GM23248 (cell line): ENCODE results near the gene MSGN1. TPM values are rescaled to one million over a fixed set of nuclear protein-coding genes. Genes with fewer than 3 reads are reported as not detected.
"Not testable (repeated sequence)": the region's sequence is repeated elsewhere in the genome, so short reads cannot be mapped to it uniquely, and the experiment has no call there.

ENCODE experiments used
- DNase-seq: peaks from one replicate; pipeline ENCODE4 v3.0.0-alpha.2; 2015
- H2AFZ ChIP-seq: fragments of 200-600 bp; sonication (generic); 2 replicates; pipeline ENCODE4 v1.6.1; 2016; ENCODE audit warnings: antibody characterized with exemption
- H3F3A ChIP-seq: fragments of 200-600 bp; sonication (generic); 2 replicates; pipeline ENCODE4 v1.6.1; 2016; ENCODE audit warnings: mild to moderate bottlenecking, antibody characterized with exemption, mixed run types; ENCODE audit not compliant: insufficient read depth
- H3K27ac ChIP-seq: fragments of 200-600 bp; sonication (generic); 2 replicates; pipeline ENCODE4 v1.5.1; 2016; ENCODE audit warnings: mild to moderate bottlenecking
- H3K27me3 ChIP-seq: fragments of 200-600 bp; sonication (generic); replicated peaks from 2 replicates; pipeline ENCODE4 v1.6.1; 2016; ENCODE audit warnings: mild to moderate bottlenecking; ENCODE audit not compliant: insufficient read depth
- H3K36me3 ChIP-seq: fragments of 200-600 bp; sonication (generic); 2 replicates; pipeline ENCODE4 v1.6.1; 2016; ENCODE audit warnings: low read depth, mild to moderate bottlenecking
- H3K4me1 ChIP-seq: fragments of 200-600 bp; sonication (generic); 2 replicates; pipeline ENCODE4 v1.6.1; 2016; ENCODE audit warnings: mild to moderate bottlenecking; ENCODE audit not compliant: insufficient read depth
- H3K4me2 ChIP-seq: fragments of 200-600 bp; sonication (generic); one replicate; pipeline ENCODE4 v1.6.1; 2016; ENCODE audit warnings: mild to moderate bottlenecking; ENCODE audit not compliant: unreplicated experiment
- H3K4me3 ChIP-seq: fragments of 200-600 bp; sonication (generic); 2 replicates; pipeline ENCODE4 v1.5.1; 2016; ENCODE audit warnings: mild to moderate bottlenecking
- H3K79me2 ChIP-seq: fragments of 200-600 bp; sonication (generic); 2 replicates; pipeline ENCODE4 v1.6.1; 2016; ENCODE audit warnings: mild to moderate bottlenecking; ENCODE audit not compliant: insufficient read depth
- H3K9ac ChIP-seq: fragments of 200-600 bp; sonication (generic); 2 replicates; pipeline ENCODE4 v1.6.1; 2016; ENCODE audit warnings: mild to moderate bottlenecking
- H3K9me2 ChIP-seq: fragments of 200-600 bp; sonication (generic); 2 replicates; pipeline ENCODE4 v1.6.1; 2016; ENCODE audit warnings: mixed run types, mild to moderate bottlenecking, moderate library complexity; ENCODE audit not compliant: insufficient read depth
- H3K9me3 ChIP-seq: fragments of 200-600 bp; sonication (generic); one replicate; pipeline ENCODE4 v1.6.1; 2017; ENCODE audit warnings: low read depth
- H4K20me1 ChIP-seq: fragments of 200-600 bp; sonication (generic); 2 replicates; pipeline ENCODE4 v1.6.0; 2016; ENCODE audit not compliant: insufficient read depth
- EZH2 ChIP-seq: fragments of 200-600 bp; sonication (generic); IDR thresholded peaks from 2 replicates; pipeline ENCODE4 v1.6.1; 2018; ENCODE audit warnings: antibody characterized with exemption, mild to moderate bottlenecking; ENCODE audit not compliant: insufficient read depth, poor library complexity, severe bottlenecking
- EZH2phosphoT487 ChIP-seq: fragments of 200-600 bp; sonication (generic); IDR thresholded peaks from 2 replicates; pipeline ENCODE4 v1.6.1; 2018; ENCODE audit warnings: antibody characterized with exemption, moderate library complexity, mild to moderate bottlenecking, low read depth; ENCODE audit not compliant: insufficient read depth
- WGBS, 2 experiments: methylation state at CpG; one replicate each; pipeline ENCODE4 v1.1.6; 2015 to 2017; ENCODE audit warnings: low lambda C conversion rate in 2 of 2, low coverage in 1 of 2; ENCODE audit errors: missing lambda C conversion rate in 2 of 2; 5-methylcytosine and 5-hydroxymethylcytosine counted together
- in situ Hi-C: fragments of 300-500 bp; cut with MboI; formaldehyde crosslinking; loops from 2 replicates; pipeline ENCODE4 v1.15.0; 2020
- polyA plus RNA-seq: library from polyadenylated mRNA; unstranded; fragments of >200 nt; fragmentation: Nextera tagmentation; extraction: Ambion mirVana; gene quantifications from 2 replicates; pipeline ENCODE4 v1.2.1, GENCODE V29; 2016
- total RNA-seq: library from RNA; depleted of rRNA; stranded (reverse); fragments of >200 nt; shearing (Covaris generic); gene quantifications from 2 replicates; pipeline ENCODE4 v1.2.3, GENCODE V29; 2014

The MSGN1 gene
- total and polyA plus RNA-seq, 2 experiments from 2014 or later = not detected

GRCh38 chr2:17822445-17823117 lies 6.3 kb downstream of the MSGN1 start:
- no peak overlapping the region for H3K4me3 ChIP-seq
- WGBS, 2 experiments = 70 to 76% methylated on average over 4 of the region's 4 CpGs
- H3K4me1 ChIP-seq = no peaks in the 10 kb centered on the region
- in situ Hi-C loops = no loop called here
- no peak overlapping the region for H3K9ac ChIP-seq
- no peaks in the 10 kb centered on the region for H3K36me3 ChIP-seq
- H2AFZ ChIP-seq = no peak overlapping the region
- H3K27ac ChIP-seq = no peak overlapping the region
- H3F3A ChIP-seq = no peaks in the 10 kb centered on the region
- no peak for TF ChIP-seq EZH2
- TF ChIP-seq EZH2phosphoT487 = no peak
- H3K27me3 ChIP-seq = no peaks in the 10 kb centered on the region; the same call in 1 of the 2 replicates
- H3K79me2 ChIP-seq = no peaks in the 10 kb centered on the region
- H3K4me2 ChIP-seq = no peak overlapping the region
- H3K9me2 ChIP-seq = no peaks in the 10 kb centered on the region
- no peak for DNase-seq
- no peaks in the 10 kb centered on the region for H3K9me3 ChIP-seq
- no peaks in the 10 kb centered on the region for H4K20me1 ChIP-seq

GRCh38 chr2:17823646-17824045 lies 7.4 kb downstream of the MSGN1 start:
- H3K9me3 ChIP-seq, H3K4me2 ChIP-seq, DNase-seq, H3K4me3 ChIP-seq, H4K20me1 ChIP-seq, H3K27me3 ChIP-seq, H3K79me2 ChIP-seq, H2AFZ ChIP-seq, H3K9me2 ChIP-seq, H3K27ac ChIP-seq, H3K36me3 ChIP-seq, H3K9ac ChIP-seq, H3F3A ChIP-seq, in situ Hi-C loops, H3K4me1 ChIP-seq: not testable (repeated sequence)
- 69 to 86% methylated on average over 4 of the region's 4 CpGs for WGBS, 2 experiments

DNA sequence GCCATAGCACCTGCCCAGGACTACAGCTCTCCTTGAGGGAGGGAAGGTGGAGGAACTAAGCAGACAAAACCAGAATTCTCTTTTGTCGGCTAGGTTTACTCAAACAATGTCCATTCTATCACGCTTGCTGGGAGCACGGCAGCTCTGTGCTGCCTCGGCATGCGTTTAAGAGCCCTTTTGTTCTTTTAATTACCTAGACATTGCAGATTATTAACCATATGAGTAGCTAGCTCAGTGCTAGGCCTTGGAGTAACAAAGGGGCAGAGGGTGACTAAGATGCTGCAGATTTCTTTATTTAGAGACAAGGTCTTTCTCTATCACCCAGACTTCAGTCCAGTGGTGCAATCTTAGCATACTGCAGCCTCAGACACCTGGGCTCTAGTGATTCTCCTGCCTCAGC lies 11.1 kb downstream of the MSGN1 start:
- Histone ChIP-seq H3K36me3 (no peaks in the 10 kb centered on the region), H3K9me3 (no peaks in the 10 kb centered on the region), H3K4me1 (no peaks in the 10 kb centered on the region), H3K9me2 (no peaks in the 10 kb centered on the region), H4K20me1 (no peaks in the 10 kb centered on the region), H3K27me3 (peaks cover 5% of the 10 kb centered on the region; the same call in 1 of the 2 replicates), H3K27ac (no peak overlapping the region), H3K79me2 (no peaks in the 10 kb centered on the region), H3K4me2 (no peak overlapping the region), H3F3A (no peaks in the 10 kb centered on the region), H3K4me3 (no peak overlapping the region), H3K9ac (no peak overlapping the region), H2AFZ (no peak overlapping the region)
- no peak for DNase-seq
- WGBS, 2 experiments = 82 to 87% methylated on average over 5 of the region's 5 CpGs
- TF ChIP-seq EZH2 = no peak
- no peak for TF ChIP-seq EZH2phosphoT487
- in situ Hi-C loops = no loop called here

GRCh38 chr2:17827785-17828184 lies 11.5 kb downstream of the MSGN1 start:
- no peak overlapping the region for H3K27ac ChIP-seq
- H3K27me3 ChIP-seq = peaks cover 5% of the 10 kb centered on the region; the same call in 1 of the 2 replicates
- H3K4me1 ChIP-seq = no peaks in the 10 kb centered on the region
- in situ Hi-C loops = no loop called here
- H2AFZ ChIP-seq = no peak overlapping the region
- no peaks in the 10 kb centered on the region for H3K36me3 ChIP-seq
- no peaks in the 10 kb centered on the region for H3K79me2 ChIP-seq
- no peaks in the 10 kb centered on the region for H4K20me1 ChIP-seq
- H3K9ac ChIP-seq = no peak overlapping the region
- no peaks in the 10 kb centered on the region for H3K9me3 ChIP-seq
- WGBS, 2 experiments = 73 to 85% methylated on average over 2 of the region's 2 CpGs
- no peak for DNase-seq
- TF ChIP-seq EZH2phosphoT487 (no peak), EZH2 (no peak)
- no peak overlapping the region for H3K4me3 ChIP-seq
- H3F3A ChIP-seq = no peaks in the 10 kb centered on the region
- no peak overlapping the region for H3K4me2 ChIP-seq
- H3K9me2 ChIP-seq = no peaks in the 10 kb centered on the region
